Left kidney (tissue), 2 donors: ENCODE results near the gene DNMT3A. TPM values are rescaled to one million over a fixed set of nuclear protein-coding genes. Genes with fewer than 3 reads are reported as not detected.

Source experiments
- DNase-seq: peaks from one replicate; pipeline ENCODE4 v3.0.0-alpha.2; 2013
- polyA plus RNA-seq: library from polyadenylated mRNA; unstranded; fragments of 120-200 nt; gene quantifications from one replicate; pipeline ENCODE4 v1.2.1, GENCODE V29; 2013; ENCODE audit not compliant: insufficient read length

Gene DNMT3A
- polyA plus RNA-seq, 1 donor, result 94.4 TPM

- DNase-seq, result no peak
Observed at GRCh38 chr2:25347205-25347815, 5.6 kb upstream of the DNMT3A start.

GRCh38 chr2:25343187-25343825, 1.6 kb upstream of the DNMT3A start:
- no peak for DNase-seq

- peak; percentile 84 for DNase-seq
Observed at GRCh38 chr2:25342372-25343186, 854 bp upstream of the DNMT3A start.

GRCh38 chr2:25341011-25341727, 556 bp downstream of the DNMT3A start:
- DNase-seq, result no peak

GRCh38 chr2:25340181-25340921, 1.4 kb downstream of the DNMT3A start:
- no peak for DNase-seq

- no peak for DNase-seq
Observed at GRCh38 chr2:25339791-25340180, 1.9 kb downstream of the DNMT3A start.

GRCh38 chr2:25339211-25339674, 2.5 kb downstream of the DNMT3A start:
- no peak for DNase-seq

- DNase-seq, result no peak
Observed at GRCh38 chr2:25338401-25338800, 3.3 kb downstream of the DNMT3A start.

- DNase-seq, result no peak
Observed at GRCh38 chr2:25337891-25338290, 3.8 kb downstream of the DNMT3A start.

- DNase-seq, result no peak
Observed at GRCh38 chr2:25337276-25337675, 4.4 kb downstream of the DNMT3A start.

GRCh38 chr2:25336383-25336841, 5.3 kb downstream of the DNMT3A start:
- DNase-seq, result no peak

- no peak for DNase-seq
Observed at GRCh38 chr2:25335971-25336370, 5.8 kb downstream of the DNMT3A start.

GRCh38 chr2:25335204-25335603, 6.5 kb downstream of the DNMT3A start:
- DNase-seq, result no peak

- DNase-seq, result no peak
Observed at GRCh38 chr2:25334482-25334881, 7.2 kb downstream of the DNMT3A start.

- no peak for DNase-seq
Observed at GRCh38 chr2:25333981-25334380, 7.7 kb downstream of the DNMT3A start.

GRCh38 chr2:25332571-25332970, 9.2 kb downstream of the DNMT3A start:
- DNase-seq, result no peak

- no peak for DNase-seq
Observed at GRCh38 chr2:25331686-25332365, 9.9 kb downstream of the DNMT3A start.

- no peak for DNase-seq
Observed at GRCh38 chr2:25330937-25331336, 10.8 kb downstream of the DNMT3A start.

- DNase-seq, result no peak
Observed at GRCh38 chr2:25330273-25330672, 11.5 kb downstream of the DNMT3A start.

- no peak for DNase-seq
Observed at GRCh38 chr2:25328152-25329085, 13.3 kb downstream of the DNMT3A start.
